Measurements from ENCODE around the gene SLC8A1. TPM values are rescaled to one million over a fixed set of nuclear protein-coding genes. Genes with fewer than 3 reads are reported as not detected.

SLC8A1 gene
- total and polyA plus RNA-seq, 2 of the 13 experiments (the other 11 are each of a cell fraction or from before 2014, with no cell fraction given) = not detected

- Histone ChIP-seq H3K9me3 (ENCODE audit: low read length) (no peaks in the 10 kb centered on the region), H3K27me3 (ENCODE audit: control insufficient read depth in 1 of 2, insufficient read depth in 2 of 2, low read length in 2 of 2) (no peaks in the 10 kb centered on the region), H3K9ac (ENCODE audit: insufficient read depth, low read depth, low read length) (no peak overlapping the region), H3K79me2 (ENCODE audit: insufficient read depth, low read length) (no peaks in the 10 kb centered on the region), H3K36me3 (replicated peaks in 1 of 2; ENCODE audit: control insufficient read depth in 1 of 2, insufficient read depth in 2 of 2, low read length in 2 of 2) (no peaks in the 10 kb centered on the region), H3K4me2 (ENCODE audit: low read depth, low read length) (no peak overlapping the region), H3K27ac (ENCODE audit: extremely low read length, insufficient read depth, low read length) (no peak overlapping the region), H3K4me3 (replicated peaks in 1 of 3; ENCODE audit: insufficient read depth in 1 of 3, low read depth in 2 of 3, low read length in 3 of 3) (no peak overlapping the region), H3K4me1 (ENCODE audit: insufficient read depth, low read length) (no peaks in the 10 kb centered on the region), H4K20me1 (ENCODE audit: insufficient read depth, low read length) (no peaks in the 10 kb centered on the region), H2AFZ (ENCODE audit: low read length) (no peak overlapping the region)
- BruUV-seq (replicated peaks) = no TSS peak
- ChIA-PET CTCF (ENCODE audit: low intra/inter-chr PET ratio, low total read pairs) (no interaction called here), POLR2A (no interaction called here)
- peak; percentile 76 for ATAC-seq
- no peak for FAIRE-seq
- in situ Hi-C loops (cut with HindIII; ENCODE audit: extremely low pct_ligation_motif_present, low pct_unique_long_range_greater_than_20kb) = no loop called here
- peak; percentile 5 for DNase-seq (ENCODE audit: low spot score)
- intact Hi-C loops (cut with micrococcal nuclease; ENCODE audit: unreplicated experiment) = no loop called here
- TF ChIP-seq HNF4A (CRISPR knock-in tag; IDR thresholded peaks at IDR 0.05) (0 out of 2 replicates have a peak, but pooled peaks have one; percentile 11), ZNF549 (CRISPR knock-in tag; IDR thresholded peaks at IDR 0.05) (no peak)
- WGBS (ENCODE audit: low lambda C conversion rate) = 0% methylated on average over 1 of the region's 1 CpG
Observed at GRCh38 chr2:40248294-40248693, 203.6 kb downstream of the SLC8A1 start.

- peak; percentile 98 for ATAC-seq
- Histone ChIP-seq H3K4me3 (replicated peaks in 1 of 3; ENCODE audit: insufficient read depth in 1 of 3, low read depth in 2 of 3, low read length in 3 of 3) (no peak overlapping the region), H3K27me3 (ENCODE audit: control insufficient read depth in 1 of 2, insufficient read depth in 2 of 2, low read length in 2 of 2) (no peaks in the 10 kb centered on the region), H3K9me3 (ENCODE audit: low read length) (no peaks in the 10 kb centered on the region), H3K4me2 (ENCODE audit: low read depth, low read length) (no peak overlapping the region), H3K27ac (ENCODE audit: extremely low read length, insufficient read depth, low read length) (no peak overlapping the region), H3K79me2 (ENCODE audit: insufficient read depth, low read length) (no peaks in the 10 kb centered on the region), H3K36me3 (replicated peaks in 1 of 2; ENCODE audit: control insufficient read depth in 1 of 2, insufficient read depth in 2 of 2, low read length in 2 of 2) (no peaks in the 10 kb centered on the region), H4K20me1 (ENCODE audit: insufficient read depth, low read length) (no peaks in the 10 kb centered on the region), H3K9ac (ENCODE audit: insufficient read depth, low read depth, low read length) (no peak overlapping the region), H3K4me1 (ENCODE audit: insufficient read depth, low read length) (no peaks in the 10 kb centered on the region), H2AFZ (ENCODE audit: low read length) (no peak overlapping the region)
- WGBS (ENCODE audit: low lambda C conversion rate) = 0% methylated on average over 1 of the region's 1 CpG
- peak; percentile 37 for DNase-seq (ENCODE audit: low spot score)
- in situ Hi-C loops (cut with HindIII; ENCODE audit: extremely low pct_ligation_motif_present, low pct_unique_long_range_greater_than_20kb) (no loop called here), intact Hi-C loops (cut with micrococcal nuclease; ENCODE audit: unreplicated experiment) (loop anchor here (5.0 kb wide), 1 partner anchor 1538 kb away; no protein-coding TSS in a partner anchor)
- no peak for FAIRE-seq
- CTCF ChIA-PET (ENCODE audit: low intra/inter-chr PET ratio, low total read pairs) = no interaction called here
- no TSS peak for BruUV-seq (replicated peaks)
- POLR2A ChIA-PET = no interaction called here
- no peak for TF ChIP-seq THAP9 (CRISPR knock-in tag; IDR thresholded peaks at IDR 0.05; ENCODE audit: borderline replicate concordance)
- TF ChIP-seq FOXK2 (IDR thresholded peaks at IDR 0.05) = no peak
- TF ChIP-seq ZNF446 (CRISPR knock-in tag; IDR thresholded peaks at IDR 0.05) = no peak
- TF ChIP-seq CBX5 (CRISPR knock-in tag; IDR thresholded peaks at IDR 0.05; ENCODE audit: borderline replicate concordance) = no peak
- TF ChIP-seq ZNF124 (CRISPR knock-in tag; IDR thresholded peaks at IDR 0.05) = no peak
- no peak for TF ChIP-seq EEA1 (CRISPR knock-in tag; IDR thresholded peaks at IDR 0.05; ENCODE audit: borderline replicate concordance)
- TF ChIP-seq SMC3 (IDR thresholded peaks at IDR 0.05; ENCODE audit: low read length) = peak; percentile 46; the same call in 1 of the 2 replicates
- no peak for TF ChIP-seq FOSL2 (CRISPR knock-in tag; IDR thresholded peaks at IDR 0.05)
- TF ChIP-seq ZNF12 (CRISPR knock-in tag; IDR thresholded peaks at IDR 0.05) = no peak
- peak; percentile 45 for TF ChIP-seq STAG1 (CRISPR knock-in tag; IDR thresholded peaks at IDR 0.05)
- no peak for TF ChIP-seq ZNF713 (CRISPR knock-in tag; IDR thresholded peaks at IDR 0.05)
- no peak for TF ChIP-seq ZNF121 (CRISPR knock-in tag; IDR thresholded peaks at IDR 0.05)
- TF ChIP-seq CBFB (CRISPR knock-in tag; IDR thresholded peaks at IDR 0.05) = no peak
- no peak for TF ChIP-seq ATF3 (CRISPR knock-in tag; IDR thresholded peaks at IDR 0.05)
- TF ChIP-seq CTCF (CRISPR knock-in tag; IDR thresholded peaks at IDR 0.05) = peak; percentile 65
Observed at GRCh38 chr2:40244675-40245074, 207.2 kb downstream of the SLC8A1 start.
